OCI-LY7 (cell line): ENCODE measurements around the gene TNRC6C. TPM values are rescaled to one million over a fixed set of nuclear protein-coding genes. Genes with fewer than 3 reads are reported as not detected.

Source experiments
- BruUV-seq: library from RNA; stranded (reverse); fragments of 400-500 nt; replicated peaks from 2 replicates; lab custom pipeline; 2021; lab: Mats Ljungman, UMichigan
- CTCF ChIA-PET: fragments of 300-600 bp; sonication (Branson Sonifier 250); formaldehyde crosslinking; loops from one replicate; lab custom pipeline; 2022; ENCODE audit warnings: antibody characterized with exemption; ENCODE audit not compliant: unreplicated experiment; lab: Charles Lee
- POLR2A ChIA-PET: fragments of 300-600 bp; sonication (Branson Sonifier 250); formaldehyde crosslinking; loops from one replicate; lab custom pipeline; 2022; ENCODE audit warnings: antibody characterized with exemption; lab: Charles Lee
- DNase-seq: peaks from one replicate; pipeline ENCODE4 v3.0.0-alpha.2; 2015; ENCODE audit warnings: low spot score
- H2AFZ ChIP-seq: fragments of 200-600 bp; sonication (generic), shearing (Covaris generic); 2 replicates; pipeline ENCODE4 v1.6.1; 2014; ENCODE audit warnings: mild to moderate bottlenecking, antibody characterized with exemption, low read length, moderate library complexity
- H3K27ac ChIP-seq: fragments of 200-600 bp; sonication (generic); 2 replicates; pipeline ENCODE4 v1.5.1; 2014; ENCODE audit warnings: mixed run types, low read depth, mild to moderate bottlenecking, moderate library complexity, low read length, inconsistent platforms; ENCODE audit not compliant: poor library complexity, severe bottlenecking
- H3K36me3 ChIP-seq: fragments of 200-600 bp; sonication (generic); 2 replicates; pipeline ENCODE4 v1.6.1; 2014; ENCODE audit warnings: mild to moderate bottlenecking, antibody characterized with exemption, low read length, moderate library complexity, mixed read lengths; ENCODE audit not compliant: insufficient read depth
- H3K4me1 ChIP-seq: fragments of 200-600 bp; sonication (generic); 2 replicates; pipeline ENCODE4 v1.5.1; 2014; ENCODE audit warnings: mild to moderate bottlenecking, low read length; ENCODE audit not compliant: insufficient read depth, poor library complexity, severe bottlenecking
- H3K4me2 ChIP-seq: fragments of 200-600 bp; sonication (generic); 2 replicates; pipeline ENCODE4 v1.6.1; 2014; ENCODE audit warnings: mild to moderate bottlenecking, low read length
- H3K4me3 ChIP-seq: fragments of 200-600 bp; sonication (generic); 2 replicates; pipeline ENCODE4 v1.5.1; 2014; ENCODE audit warnings: mild to moderate bottlenecking, low read depth, low read length; ENCODE audit not compliant: poor library complexity, severe bottlenecking
- H3K79me2 ChIP-seq: fragments of 200-600 bp; sonication (generic); 2 replicates; pipeline ENCODE4 v1.6.1; 2016; ENCODE audit warnings: low read depth, mild to moderate bottlenecking, low read length, moderate library complexity, mixed read lengths; ENCODE audit not compliant: insufficient read depth
- H3K9me2 ChIP-seq: fragments of 200-600 bp; sonication (generic); 2 replicates; pipeline ENCODE4 v1.6.1; 2016; ENCODE audit warnings: mild to moderate bottlenecking, low read length, mixed read lengths; ENCODE audit not compliant: insufficient read depth
- H3K9me3 ChIP-seq: fragments of 200-600 bp; sonication (generic); 2 replicates; pipeline ENCODE4 v1.6.1; 2014; ENCODE audit warnings: mild to moderate bottlenecking, mixed run types, low read length, mixed read lengths
- H4K20me1 ChIP-seq: fragments of 200-600 bp; sonication (generic); 2 replicates; pipeline ENCODE4 v1.6.1; 2014; ENCODE audit warnings: mild to moderate bottlenecking, antibody characterized with exemption, low read length, moderate library complexity, mixed read lengths; ENCODE audit not compliant: insufficient read depth
- EZH2phosphoT487 ChIP-seq: fragments of 200-600 bp; sonication (generic); IDR thresholded peaks from 2 replicates; pipeline ENCODE4 v1.6.1; 2018; ENCODE audit warnings: low read depth, borderline replicate concordance, mild to moderate bottlenecking, mixed run types, antibody characterized with exemption, low read length, moderate library complexity, mixed read lengths
- intact Hi-C: fragments of 100-400 bp; cut with micrococcal nuclease; formaldehyde crosslinking; loops from one replicate; pipeline ENCODE4 v1.10.0; 2022; ENCODE audit not compliant: unreplicated experiment
- total RNA-seq, 2 experiments: library from RNA; depleted of rRNA in 1 of 2; stranded (reverse); fragments of >200 nt in 1 of 2; shearing (Covaris generic) in 1 of 2; gene quantifications; 2 replicates each; pipeline ENCODE4 v1.2.3, GENCODE V29; 2014 to 2022
- TF ChIP-seq, protein P1 (sequence below): fragments of 200-600 bp; sonication (generic); conservative IDR thresholded peaks from 2 replicates; pipeline ENCODE4 v1.5.1; 2014; ENCODE audit warnings: mild to moderate bottlenecking, antibody characterized with exemption, low read length, moderate library complexity, mixed read lengths

The TNRC6C gene
- total RNA-seq, 2 experiments from 2014 or later: 8.5 to 25.2 TPM

DNA sequence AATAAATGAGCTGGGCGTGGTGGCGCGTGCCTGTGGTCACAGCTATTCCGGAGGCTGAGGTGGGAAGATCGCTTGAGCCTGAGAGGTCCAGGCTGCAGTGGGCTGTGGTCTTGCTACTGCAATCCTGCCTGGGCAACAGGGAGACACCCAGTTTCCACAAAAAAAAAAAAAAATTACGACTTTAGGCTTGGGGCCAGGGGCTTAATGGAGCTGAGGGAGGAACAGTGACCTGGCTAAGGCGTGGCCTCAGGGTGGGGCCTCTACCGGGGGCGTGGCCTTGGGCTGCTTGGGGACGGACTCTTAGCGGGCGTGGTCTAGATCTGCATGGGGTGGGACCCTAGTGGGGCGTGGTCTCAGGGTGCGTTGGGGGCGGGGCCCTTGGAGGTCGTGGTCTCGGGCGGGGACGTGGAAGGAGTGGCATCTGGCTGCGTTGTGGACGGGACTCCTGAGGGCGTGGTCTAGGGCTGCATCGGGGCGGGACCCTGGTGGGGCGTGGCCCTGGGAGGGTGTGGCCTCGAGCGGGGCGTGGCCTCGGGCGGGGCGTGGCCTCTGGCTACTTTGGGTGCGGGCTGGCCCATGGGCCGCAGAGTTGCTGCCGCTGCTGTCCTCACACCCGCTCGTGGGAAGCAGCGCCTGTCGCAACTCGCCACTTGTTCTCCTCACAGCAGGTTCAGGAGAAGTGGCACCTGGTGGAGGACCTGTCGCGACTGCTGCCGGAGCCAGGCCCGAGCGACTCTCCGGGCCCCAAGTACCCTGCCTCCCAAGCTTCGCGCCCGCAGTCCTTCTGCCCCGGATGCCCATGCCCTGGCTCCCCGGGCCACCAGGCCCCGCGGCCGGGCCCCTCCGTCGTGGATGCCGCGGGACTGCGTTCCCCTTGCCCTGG lies 181.9 kb downstream of the TNRC6C start:
- TSS peak; percentile 40 for BruUV-seq
- Histone ChIP-seq H3K4me1 (peaks cover 20% of the 10 kb centered on the region), H2AFZ (no peak overlapping the region), H3K4me2 (peak overlapping the region; percentile 30; the same call in 1 of the 2 replicates), H3K79me2 (no peaks in the 10 kb centered on the region), H4K20me1 (no peaks in the 10 kb centered on the region), H3K4me3 (no peak overlapping the region), H3K9me2 (no peaks in the 10 kb centered on the region), H3K36me3 (peaks cover 38% of the 10 kb centered on the region), H3K9me3 (no peaks in the 10 kb centered on the region), H3K27ac (no peak overlapping the region)
- DNase-seq: peak; percentile 100
- ChIA-PET CTCF (interaction anchor here (0.6 kb wide), 1 partner anchor 31 kb away, joined by 3 read pairs; no protein-coding TSS in a partner anchor), POLR2A (interaction anchor here (0.6 to 1.3 kb wide), 7 partner anchors 8 to 117 kb away, joined by 3 to 4 read pairs (median 3); no protein-coding TSS in a partner anchor)
- intact Hi-C loops: no loop called here
- TF ChIP-seq, protein P1, sequence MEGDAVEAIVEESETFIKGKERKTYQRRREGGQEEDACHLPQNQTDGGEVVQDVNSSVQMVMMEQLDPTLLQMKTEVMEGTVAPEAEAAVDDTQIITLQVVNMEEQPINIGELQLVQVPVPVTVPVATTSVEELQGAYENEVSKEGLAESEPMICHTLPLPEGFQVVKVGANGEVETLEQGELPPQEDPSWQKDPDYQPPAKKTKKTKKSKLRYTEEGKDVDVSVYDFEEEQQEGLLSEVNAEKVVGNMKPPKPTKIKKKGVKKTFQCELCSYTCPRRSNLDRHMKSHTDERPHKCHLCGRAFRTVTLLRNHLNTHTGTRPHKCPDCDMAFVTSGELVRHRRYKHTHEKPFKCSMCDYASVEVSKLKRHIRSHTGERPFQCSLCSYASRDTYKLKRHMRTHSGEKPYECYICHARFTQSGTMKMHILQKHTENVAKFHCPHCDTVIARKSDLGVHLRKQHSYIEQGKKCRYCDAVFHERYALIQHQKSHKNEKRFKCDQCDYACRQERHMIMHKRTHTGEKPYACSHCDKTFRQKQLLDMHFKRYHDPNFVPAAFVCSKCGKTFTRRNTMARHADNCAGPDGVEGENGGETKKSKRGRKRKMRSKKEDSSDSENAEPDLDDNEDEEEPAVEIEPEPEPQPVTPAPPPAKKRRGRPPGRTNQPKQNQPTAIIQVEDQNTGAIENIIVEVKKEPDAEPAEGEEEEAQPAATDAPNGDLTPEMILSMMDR: no peak
- TF ChIP-seq EZH2phosphoT487: no peak

DNA sequence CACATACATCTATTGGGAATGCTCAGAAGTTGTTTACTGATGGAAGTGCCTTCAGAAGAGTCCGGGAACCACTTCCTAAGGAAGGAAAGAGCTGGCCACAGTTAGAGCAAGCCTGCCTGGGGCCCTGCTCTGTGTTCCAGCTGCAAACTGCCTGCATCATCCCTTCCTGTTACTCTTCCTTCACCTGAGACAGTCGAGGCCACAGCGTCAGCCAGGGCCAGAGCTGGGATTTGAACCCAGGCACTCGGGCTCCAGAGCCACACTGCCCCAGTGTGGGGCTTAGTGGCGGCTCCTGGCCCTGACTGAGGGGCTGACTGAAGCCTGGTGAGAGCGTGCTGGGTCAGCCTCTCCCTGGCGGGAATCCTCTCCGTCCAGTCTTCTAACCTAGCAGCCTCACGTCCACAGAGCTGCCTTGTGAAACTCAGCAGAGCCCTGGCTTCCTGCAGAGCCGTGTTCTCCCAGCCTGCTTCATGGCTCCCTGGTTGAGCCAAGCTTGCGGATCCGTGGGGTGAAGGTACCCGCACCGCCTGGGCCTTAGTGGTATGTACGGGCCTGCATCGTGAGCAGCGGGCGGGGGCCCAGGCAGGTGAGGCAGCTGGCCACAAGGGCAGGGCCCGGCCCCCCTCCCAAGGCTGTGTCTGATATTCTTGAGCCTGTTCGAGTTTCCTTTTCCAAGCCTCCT lies 183.1 kb downstream of the TNRC6C start:
- Histone ChIP-seq H4K20me1 (no peaks in the 10 kb centered on the region), H3K4me1 (peaks cover 24% of the 10 kb centered on the region)

More for the DNA sequence above, 183.1 kb downstream of the TNRC6C start:
- intact Hi-C loops: no loop called here
- ChIA-PET POLR2A (interaction anchor here (0.6 kb wide), 1 partner anchor 8 kb away, joined by 3 read pairs; no protein-coding TSS in a partner anchor), CTCF (no interaction called here)
- Histone ChIP-seq H3K4me3 (no peak overlapping the region), H3K27ac (no peak overlapping the region), H3K9me3 (no peaks in the 10 kb centered on the region), H2AFZ (no peak overlapping the region), H3K4me2 (no peak overlapping the region), H3K79me2 (no peaks in the 10 kb centered on the region), H3K9me2 (no peaks in the 10 kb centered on the region), H3K36me3 (peaks cover 26% of the 10 kb centered on the region)
- no peak for TF ChIP-seq EZH2phosphoT487
- TF ChIP-seq, protein P1: no peak
- DNase-seq: no peak
- BruUV-seq: no TSS peak
